Sigmoid colon (tissue), 7 donors: ENCODE data around the gene SEMA4A. TPM values are rescaled to one million over a fixed set of nuclear protein-coding genes. Genes with fewer than 3 reads are reported as not detected.

Experiments
- DNase-seq: peaks from one replicate; pipeline ENCODE4 v3.0.0-alpha.2; 2019
- H3K27ac ChIP-seq, 4 donors: fragments of 200-600 bp; sonication (generic); one replicate each; pipeline ENCODE4 v1.5.1; 2016 to 2019; ENCODE audit warnings: mild to moderate bottlenecking in 1 of 4
- H3K27me3 ChIP-seq, 3 donors: fragments of 200-600 bp; sonication (generic); one replicate each; pipeline ENCODE4 v1.5.1; 2019; ENCODE audit warnings: mild to moderate bottlenecking in 1 of 3
- H3K36me3 ChIP-seq, 4 donors: fragments of 200-600 bp; sonication (generic); one replicate each; pipeline ENCODE4 v1.5.1; 2016 to 2019
- H3K4me1 ChIP-seq, 4 donors: fragments of 200-600 bp; sonication (generic); one replicate each; pipeline ENCODE4 v1.5.1; 2017 to 2019
- H3K4me3 ChIP-seq, 4 donors: fragments of 200-600 bp; sonication (generic); one replicate each; pipeline ENCODE4 v1.5.1; 2017 to 2019; ENCODE audit warnings: mild to moderate bottlenecking in 2 of 4, moderate library complexity in 1 of 4
- H3K9me3 ChIP-seq, 4 donors: fragments of 200-600 bp in 3 of 4; sonication (generic) in 3 of 4; one replicate each; pipeline versions ENCODE4 v1.5.1 to v1.6.1; 2013 to 2019
- EP300 ChIP-seq, 4 donors: sonication (generic); formaldehyde crosslinking; IDR thresholded peaks; one replicate each; pipeline ENCODE4 v1.6.1; 2017; ENCODE audit warnings: antibody characterized with exemption in 4 of 4
- POLR2A ChIP-seq, 2 donors: fragments of 450-650 bp; IDR thresholded peaks; one replicate each; pipeline ENCODE4 v1.6.1; 2016; ENCODE audit warnings: antibody characterized with exemption in 2 of 2, mild to moderate bottlenecking in 2 of 2, moderate library complexity in 2 of 2
- POLR2AphosphoS5 ChIP-seq, 4 donors: sonication (generic); formaldehyde crosslinking; IDR thresholded peaks; one replicate each; pipeline ENCODE4 v1.6.1; 2017; ENCODE audit warnings: antibody characterized with exemption in 4 of 4
- WGBS, 2 donors: extraction: QIAGEN DNeasy Blood & Tissue Kit; methylation state at CpG; one replicate each; pipeline ENCODE4 v1.1.7; 2013; 5-methylcytosine and 5-hydroxymethylcytosine counted together
- intact Hi-C: fragments of 100-400 bp; cut with DNase I; formaldehyde crosslinking; loops from one replicate; pipeline ENCODE4 v1.15.1; 2023
- polyA plus RNA-seq, 3 donors: library from polyadenylated mRNA; stranded (reverse); fragments of 200-250 nt; gene quantifications; one replicate each; pipeline ENCODE4 v1.2.3, GENCODE V29; 2013
- total RNA-seq, 4 donors: library from RNA; depleted of rRNA; stranded (reverse); fragments of >200 nt; gene quantifications; one replicate each; pipeline ENCODE4 v1.1.0, GENCODE V29; 2016
- TF ChIP-seq, protein P1 (sequence below), 4 experiments: fragments of 450-650 bp in 3 of 4; fragments of 200-600 bp in 1 of 4; IDR thresholded peaks; one replicate each; pipeline ENCODE4 v1.5.1; 2016 to 2019; ENCODE audit warnings: antibody characterized with exemption in 4 of 4, mild to moderate bottlenecking in 3 of 4, moderate library complexity in 2 of 4
- donor health status: healthy with polysubstance abuse.
- donor health status: Bipolar disorder and iron deficiency.
- donor health status: healthy.

Gene SEMA4A
- total and polyA plus RNA-seq, 7 donors = 1.4 to 6.3 (median 1.8) TPM

DNA sequence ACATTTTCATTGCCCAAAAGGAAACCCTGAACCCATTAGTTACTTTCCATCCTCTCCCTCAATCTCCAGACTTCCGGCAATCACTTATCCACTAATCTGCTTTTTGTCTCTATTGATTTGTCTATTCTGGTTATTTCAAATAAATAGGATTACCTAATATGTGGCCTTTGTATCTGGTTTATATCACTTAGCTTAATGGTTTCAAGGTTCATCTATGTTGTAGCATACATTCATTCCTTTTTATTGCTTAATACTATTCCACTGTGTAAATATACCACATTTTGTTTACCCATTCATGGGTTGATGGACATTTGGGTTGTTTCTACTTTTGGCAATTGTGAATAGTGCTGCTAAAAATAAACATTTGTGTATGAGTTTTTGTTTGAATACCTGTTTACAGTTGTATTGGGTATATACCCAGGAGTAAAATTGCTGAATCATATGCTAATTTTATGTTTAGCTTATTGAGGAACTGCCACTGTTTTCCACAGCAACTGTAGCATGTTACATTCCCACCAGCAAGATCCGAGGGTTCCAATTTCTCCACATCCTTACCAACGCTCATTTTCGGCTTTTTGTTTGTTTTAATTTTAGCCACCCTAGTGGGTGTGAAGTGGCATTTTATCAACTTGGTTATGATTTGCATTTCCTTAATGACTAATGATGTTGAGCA, 38.0 kb downstream of the SEMA4A start:
- DNase-seq = no peak
- peaks cover 0 to 29% (median 17%) of the 10 kb centered on the region in 4 donors for H3K4me1 ChIP-seq
- no peaks in the 10 kb centered on the region for H3K36me3 ChIP-seq
- intact Hi-C loops = loop anchor here (10.0 kb wide), 1 partner anchor 943 kb away; the partner anchor contains the start of gene ETV3
- no peak overlapping the region for H3K4me3 ChIP-seq
- no peaks in the 10 kb centered on the region for H3K27me3 ChIP-seq
- H3K27ac ChIP-seq = no peak overlapping the region
- no peaks in the 10 kb centered on the region for H3K9me3 ChIP-seq
- no peak for TF ChIP-seq POLR2A (IDR thresholded peaks at IDR 0.05)
- no peak for TF ChIP-seq EP300 (IDR thresholded peaks at IDR 0.05)
- no peak for TF ChIP-seq POLR2AphosphoS5 (IDR thresholded peaks at IDR 0.05)
- TF ChIP-seq, protein P1, sequence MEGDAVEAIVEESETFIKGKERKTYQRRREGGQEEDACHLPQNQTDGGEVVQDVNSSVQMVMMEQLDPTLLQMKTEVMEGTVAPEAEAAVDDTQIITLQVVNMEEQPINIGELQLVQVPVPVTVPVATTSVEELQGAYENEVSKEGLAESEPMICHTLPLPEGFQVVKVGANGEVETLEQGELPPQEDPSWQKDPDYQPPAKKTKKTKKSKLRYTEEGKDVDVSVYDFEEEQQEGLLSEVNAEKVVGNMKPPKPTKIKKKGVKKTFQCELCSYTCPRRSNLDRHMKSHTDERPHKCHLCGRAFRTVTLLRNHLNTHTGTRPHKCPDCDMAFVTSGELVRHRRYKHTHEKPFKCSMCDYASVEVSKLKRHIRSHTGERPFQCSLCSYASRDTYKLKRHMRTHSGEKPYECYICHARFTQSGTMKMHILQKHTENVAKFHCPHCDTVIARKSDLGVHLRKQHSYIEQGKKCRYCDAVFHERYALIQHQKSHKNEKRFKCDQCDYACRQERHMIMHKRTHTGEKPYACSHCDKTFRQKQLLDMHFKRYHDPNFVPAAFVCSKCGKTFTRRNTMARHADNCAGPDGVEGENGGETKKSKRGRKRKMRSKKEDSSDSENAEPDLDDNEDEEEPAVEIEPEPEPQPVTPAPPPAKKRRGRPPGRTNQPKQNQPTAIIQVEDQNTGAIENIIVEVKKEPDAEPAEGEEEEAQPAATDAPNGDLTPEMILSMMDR (IDR thresholded peaks at IDR 0.05) = no peak
- 86 to 87% methylated on average over 4 of the region's 4 CpGs for WGBS, 2 donors

DNA sequence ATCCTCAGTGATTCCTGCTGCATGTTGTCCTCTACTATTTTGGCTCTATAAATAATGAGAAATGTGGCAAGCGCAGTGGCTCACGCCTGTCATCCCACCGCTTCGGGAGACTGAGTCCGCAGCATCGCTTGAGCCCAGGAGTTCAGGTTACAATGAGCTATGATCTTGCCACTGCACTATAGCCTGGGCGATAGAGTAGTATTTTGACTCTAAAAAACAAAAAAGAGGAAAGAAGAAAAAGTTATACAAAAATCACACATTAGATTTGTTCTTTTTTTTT, 39.8 kb downstream of the SEMA4A start:
- Histone ChIP-seq H3K27ac (peak overlapping the region; percentile 73 to 85 (median 85)), H3K36me3 (no peaks in the 10 kb centered on the region), H3K4me3 (peak overlapping the region; percentile 42 to 91 (median 80)), H3K4me1 (peaks cover 0 to 29% (median 17%) of the 10 kb centered on the region in 4 donors), H3K27me3 (no peaks in the 10 kb centered on the region), H3K9me3 (no peaks in the 10 kb centered on the region)
- DNase-seq = no peak
- TF ChIP-seq, protein P1 (IDR thresholded peaks at IDR 0.05) = no peak
- TF ChIP-seq POLR2A (IDR thresholded peaks at IDR 0.05) (no peak), EP300 (IDR thresholded peaks at IDR 0.05) (no peak), POLR2AphosphoS5 (IDR thresholded peaks at IDR 0.05) (no peak)
- intact Hi-C loops = loop anchor here (1.0 to 10.0 kb wide), 2 partner anchors 47 to 942 kb away; partner anchors contain the start of gene ETV3
- WGBS, 2 donors = 80 to 92% methylated on average over 7 of the region's 7 CpGs

DNA sequence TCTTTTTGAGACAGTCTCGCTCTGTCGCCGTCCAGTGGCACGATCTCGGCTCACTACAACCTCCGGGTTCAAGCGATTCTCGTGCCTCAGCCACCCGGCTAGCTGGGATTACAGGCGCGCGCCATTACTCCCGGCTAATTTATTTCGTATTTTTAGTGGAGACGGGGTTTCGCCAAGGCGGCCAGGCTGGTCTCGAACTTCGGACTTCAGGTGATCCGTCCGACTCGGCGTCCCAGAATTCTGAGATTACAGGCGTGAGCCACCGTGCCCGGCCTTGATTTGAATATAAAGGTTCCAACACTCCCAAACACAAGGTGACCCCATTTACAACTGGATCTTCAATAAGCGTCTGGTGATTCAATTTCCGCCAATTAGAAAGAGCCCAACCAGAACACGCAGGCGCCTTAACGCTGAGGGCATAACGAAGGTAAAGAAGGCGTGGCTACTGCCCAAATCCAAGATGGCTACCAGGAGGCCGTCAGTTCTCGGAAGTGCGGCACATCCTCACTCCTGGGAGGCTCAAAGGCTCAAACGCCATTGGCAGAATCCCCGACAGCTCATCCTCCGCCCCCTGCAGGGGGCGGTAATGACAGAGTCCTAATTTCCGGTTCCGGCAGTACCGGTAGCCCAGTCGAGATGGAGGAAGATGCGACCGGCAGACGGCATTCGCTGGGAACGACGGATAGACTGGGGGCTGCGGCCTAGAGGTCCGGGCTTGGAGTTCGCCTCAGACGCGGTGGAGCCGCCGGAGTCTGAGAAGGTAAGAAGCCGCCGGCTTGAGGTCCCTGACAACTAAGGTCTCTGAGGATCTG, 40.3 kb downstream of the SEMA4A start, which contains the start of gene SLC25A44:
Gene SLC25A44, plus strand, starts transcription at position 617 of the 812 bp plus-strand sequence. CDS start 5,744 bp downstream, outside the sequence.
- Histone ChIP-seq H3K36me3 (no peaks in the 10 kb centered on the region), H3K4me3 (peak within 1 kb of the TSS; percentile 75 to 91 (median 86)), H3K27me3 (no peaks in the 10 kb centered on the region), H3K9me3 (no peaks in the 10 kb centered on the region), H3K4me1 (peaks cover 0 to 29% (median 17%) of the 10 kb centered on the region in 4 donors), H3K27ac (peak within 1 kb of the TSS; percentile 82 to 85 (median 85))
- DNase-seq = peak; percentile 99
- intact Hi-C loops = loop anchor here (1.0 to 10.0 kb wide), 3 partner anchors 19 to 941 kb away; partner anchors contain the start of genes ETV3 and PMF1
- peak; percentile 63 to 87 (median 86) for TF ChIP-seq POLR2AphosphoS5 (IDR thresholded peaks at IDR 0.05)
- TF ChIP-seq, protein P1 (IDR thresholded peaks at IDR 0.05) = peak in 3 of 4 experiments; percentile 31 to 48 (median 45)
- peak in 1 of 4 donors; percentile 12 for TF ChIP-seq EP300 (IDR thresholded peaks at IDR 0.05)
- TF ChIP-seq POLR2A (IDR thresholded peaks at IDR 0.05) = peak in 1 of 2 donors; percentile 56
- WGBS, 2 donors = 1 to 6% methylated on average over 59 of the region's 59 CpGs

DNA sequence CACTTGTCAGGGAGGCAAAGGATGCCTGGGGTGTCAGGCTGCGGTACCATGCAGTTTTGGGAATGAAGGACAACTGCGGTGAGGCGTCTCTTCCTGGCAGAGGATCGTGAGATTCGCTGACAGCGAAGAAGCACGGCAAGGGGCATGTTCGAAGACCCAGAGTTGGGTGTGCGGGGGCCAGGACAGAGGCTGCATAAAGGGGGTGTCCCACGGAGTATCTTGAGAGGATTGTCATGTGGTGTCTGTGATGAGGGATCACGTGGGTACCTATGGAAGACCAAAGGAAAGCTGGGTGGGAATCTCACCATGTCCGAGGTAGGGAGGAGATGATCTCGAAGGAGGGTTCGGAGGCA, 40.9 kb downstream of the SEMA4A start:
- Histone ChIP-seq H3K9me3 (no peaks in the 10 kb centered on the region), H3K27me3 (no peaks in the 10 kb centered on the region), H3K4me1 (peaks cover 0 to 29% (median 17%) of the 10 kb centered on the region in 4 donors), H3K36me3 (no peaks in the 10 kb centered on the region), H3K4me3 (peak overlapping the region; percentile 75 to 91 (median 86)), H3K27ac (peak overlapping the region; percentile 82 to 85 (median 85))
- WGBS, 2 donors = 10 to 16% methylated on average over 14 of the region's 14 CpGs
- intact Hi-C loops = loop anchor here (2.0 to 10.0 kb wide), 2 partner anchors 19 to 941 kb away; partner anchors contain the start of genes ETV3 and PMF1
- no peak for DNase-seq
- TF ChIP-seq, protein P1 (IDR thresholded peaks at IDR 0.05) = no peak
- TF ChIP-seq POLR2AphosphoS5 (IDR thresholded peaks at IDR 0.05) = no peak
- no peak for TF ChIP-seq POLR2A (IDR thresholded peaks at IDR 0.05)
- TF ChIP-seq EP300 (IDR thresholded peaks at IDR 0.05) = no peak
